GM12801 (cell line): ENCODE measurements around the gene AADAT.

ENCODE experiments used
- CTCF ChIP-seq: IDR thresholded peaks from one replicate; pipeline ENCODE4 v1.5.1; 2011; ENCODE audit warnings: control low read depth; ENCODE audit not compliant: insufficient read length; ENCODE audit errors: extremely low read depth

Gene AADAT

GRCh38 chr4:170088716-170089115 is 1.0 kb downstream of the AADAT start:
- no peak for TF ChIP-seq CTCF

GRCh38 chr4:170087163-170087700 is 2.5 kb downstream of the AADAT start:
- TF ChIP-seq CTCF, result no peak

- TF ChIP-seq CTCF, result no peak
Observed at GRCh38 chr4:170083541-170083940, 6.2 kb downstream of the AADAT start.

GRCh38 chr4:170080496-170080895 is 9.3 kb downstream of the AADAT start:
- no peak for TF ChIP-seq CTCF

GRCh38 chr4:170079981-170080380 is 9.8 kb downstream of the AADAT start:
- no peak for TF ChIP-seq CTCF

- no peak for TF ChIP-seq CTCF
Observed at GRCh38 chr4:170071196-170071595, 18.6 kb downstream of the AADAT start.

GRCh38 chr4:170068438-170069128 is 21.2 kb downstream of the AADAT start:
- TF ChIP-seq CTCF, result no peak
